IPS-NIHi11 (cell line): ENCODE measurements around the gene SELENOS.

Experiments used
- DNase-seq: peaks from one replicate; pipeline ENCODE4 v3.0.0; 2012; ENCODE audit warnings: mixed read lengths, low spot score

SELENOS gene

DNA sequence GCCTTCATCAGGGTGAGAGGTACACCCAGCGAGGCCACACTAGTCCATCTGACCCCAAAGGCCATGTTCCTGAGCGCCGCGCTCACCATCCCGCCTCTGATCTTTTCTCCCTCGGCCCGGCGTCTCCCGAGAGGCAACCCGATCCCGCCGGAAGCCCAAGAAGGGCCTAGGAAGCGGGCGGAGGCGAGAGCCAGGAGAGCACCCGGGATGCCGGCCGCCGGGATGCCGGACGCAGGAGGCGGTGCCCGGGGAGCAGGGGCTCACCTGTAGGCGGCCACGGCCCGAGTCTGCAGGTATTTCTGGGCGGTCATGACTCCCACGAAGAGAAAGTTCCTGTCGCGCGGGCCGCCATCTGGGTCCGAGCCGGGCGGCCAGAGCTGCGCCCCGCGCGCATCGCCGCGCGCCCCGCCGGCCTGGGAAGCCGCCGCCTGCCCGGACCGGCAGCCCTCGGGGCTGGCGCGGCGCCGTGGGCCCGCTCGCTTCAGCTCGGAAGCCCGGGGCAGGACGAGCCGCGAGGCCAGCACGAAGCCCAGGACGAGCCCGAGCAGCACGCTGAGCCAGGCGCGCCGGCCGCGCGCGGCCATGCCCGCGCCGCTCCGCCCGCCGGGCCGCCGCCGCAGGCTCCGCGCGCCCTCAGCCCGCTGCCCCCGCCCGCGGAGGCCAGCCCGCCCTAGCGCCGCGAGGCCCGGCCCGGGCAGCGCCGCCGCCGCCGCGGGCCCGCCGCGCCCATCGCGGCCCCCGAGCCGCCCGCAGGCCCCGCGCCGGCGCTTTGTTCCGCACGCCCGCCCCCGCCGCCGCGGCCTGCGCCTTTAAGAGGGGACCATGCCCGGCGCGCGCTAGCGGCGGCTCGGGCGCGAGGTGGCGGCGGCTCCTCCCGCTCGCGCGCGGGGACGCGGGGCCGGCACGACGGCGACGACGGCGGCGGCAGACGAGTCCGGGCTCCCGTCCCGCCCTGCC lies 26.1 kb downstream of the SELENOS start:
- peak; percentile 80 for DNase-seq

DNA sequence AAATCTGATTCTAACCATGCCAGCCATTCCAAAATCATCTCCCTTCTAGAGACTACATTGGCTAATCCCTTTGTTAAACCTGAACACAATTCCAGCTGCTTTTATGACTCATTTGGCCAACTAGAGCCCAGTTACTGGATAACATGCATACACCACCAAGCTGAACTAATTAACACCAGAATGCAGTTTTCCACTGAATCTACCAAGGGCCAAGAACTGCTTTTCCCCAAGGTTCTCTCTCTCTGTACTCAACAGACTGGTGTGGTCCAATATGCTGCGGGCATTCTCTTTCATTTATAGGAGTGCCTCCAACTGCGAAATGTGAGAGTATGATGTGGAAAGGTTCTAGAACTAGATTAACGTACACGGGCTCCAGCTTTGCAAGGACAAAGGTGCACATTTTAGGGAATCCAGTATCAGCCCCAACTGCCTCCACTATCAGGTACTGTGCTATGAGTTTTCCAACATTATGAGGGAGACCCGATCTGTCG lies 26.9 kb downstream of the SELENOS start:
- DNase-seq = no peak

DNA sequence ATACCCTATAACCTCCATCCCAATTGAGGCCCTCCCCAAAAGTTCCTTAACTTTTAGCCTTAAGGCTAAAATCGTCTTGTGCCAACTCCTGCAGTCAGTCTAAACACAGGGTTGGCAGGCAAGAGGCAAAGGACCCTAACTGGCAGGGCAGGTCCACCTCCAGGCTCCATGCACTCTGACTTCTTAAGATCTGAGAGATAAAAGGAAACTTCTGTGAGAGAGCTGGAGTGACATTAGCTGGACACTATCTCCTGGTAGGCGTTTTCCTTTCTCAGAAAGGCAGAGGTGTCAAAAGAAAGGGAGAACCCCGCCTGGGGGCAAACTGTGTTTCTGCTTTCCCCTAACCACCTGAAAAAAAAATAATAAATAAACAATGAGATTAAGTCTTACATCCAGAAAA lies 29.0 kb downstream of the SELENOS start:
- DNase-seq = no peak

DNA sequence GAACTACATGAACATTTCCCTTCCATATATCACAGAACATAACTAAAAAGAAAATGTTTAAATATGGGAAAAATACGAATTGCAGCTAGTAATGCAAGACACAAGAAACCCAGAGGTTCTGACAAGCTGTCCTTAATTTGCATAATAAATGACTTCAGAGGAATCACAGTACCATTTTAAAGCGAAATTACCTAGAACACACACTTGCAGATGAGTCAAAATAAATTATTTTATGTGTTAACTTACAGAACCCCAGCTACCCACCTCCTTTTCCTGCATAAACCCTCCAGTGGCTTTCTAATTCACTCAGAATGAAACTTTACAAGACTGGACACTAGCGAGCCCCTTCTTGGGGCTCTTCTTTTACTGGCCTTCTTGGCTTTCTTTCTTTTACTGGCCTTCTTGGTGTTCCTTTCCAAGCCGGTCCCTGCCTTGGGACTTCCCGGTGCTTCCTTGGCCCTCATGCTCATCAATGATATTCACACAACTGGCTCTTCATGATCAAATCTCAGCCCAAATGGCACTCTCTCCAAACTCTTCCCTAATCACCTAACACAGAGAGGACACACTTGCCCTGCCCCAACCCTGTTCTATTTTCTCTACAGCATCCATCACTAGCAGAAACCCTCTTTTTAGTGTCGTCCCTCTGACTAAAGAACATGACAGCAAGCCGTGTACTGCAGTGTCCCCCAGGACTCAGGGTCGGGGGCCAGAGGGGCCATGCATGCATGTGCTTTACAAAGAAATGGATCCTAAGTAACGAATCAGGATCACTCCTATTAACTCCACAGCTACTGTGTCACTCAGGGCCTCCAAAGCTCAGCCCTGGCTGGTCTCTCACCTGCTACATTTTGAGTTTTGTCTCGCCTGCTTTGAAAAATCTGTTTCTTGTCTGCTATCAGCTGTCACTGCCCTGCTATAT lies 30.2 kb downstream of the SELENOS start:
- no peak for DNase-seq

DNA sequence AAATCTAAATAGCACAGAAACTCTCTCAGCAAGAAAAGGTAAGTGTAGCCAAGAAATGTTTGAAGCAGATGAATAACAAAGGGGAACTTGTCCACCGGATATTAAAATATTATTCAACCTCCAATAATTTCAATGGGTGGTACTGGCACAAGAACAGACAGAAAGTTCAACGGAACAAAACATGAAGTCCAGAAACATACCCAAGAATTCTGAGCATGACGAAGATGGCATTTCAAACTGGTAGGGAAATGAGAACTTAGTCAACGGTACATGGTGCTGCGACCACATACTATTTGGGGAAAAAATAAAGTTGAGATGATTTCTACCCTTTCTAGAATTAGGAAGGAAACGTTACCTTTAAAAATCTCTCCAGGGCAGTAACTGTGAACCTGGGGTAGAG lies 30.9 kb downstream of the SELENOS start:
- DNase-seq = no peak

DNA sequence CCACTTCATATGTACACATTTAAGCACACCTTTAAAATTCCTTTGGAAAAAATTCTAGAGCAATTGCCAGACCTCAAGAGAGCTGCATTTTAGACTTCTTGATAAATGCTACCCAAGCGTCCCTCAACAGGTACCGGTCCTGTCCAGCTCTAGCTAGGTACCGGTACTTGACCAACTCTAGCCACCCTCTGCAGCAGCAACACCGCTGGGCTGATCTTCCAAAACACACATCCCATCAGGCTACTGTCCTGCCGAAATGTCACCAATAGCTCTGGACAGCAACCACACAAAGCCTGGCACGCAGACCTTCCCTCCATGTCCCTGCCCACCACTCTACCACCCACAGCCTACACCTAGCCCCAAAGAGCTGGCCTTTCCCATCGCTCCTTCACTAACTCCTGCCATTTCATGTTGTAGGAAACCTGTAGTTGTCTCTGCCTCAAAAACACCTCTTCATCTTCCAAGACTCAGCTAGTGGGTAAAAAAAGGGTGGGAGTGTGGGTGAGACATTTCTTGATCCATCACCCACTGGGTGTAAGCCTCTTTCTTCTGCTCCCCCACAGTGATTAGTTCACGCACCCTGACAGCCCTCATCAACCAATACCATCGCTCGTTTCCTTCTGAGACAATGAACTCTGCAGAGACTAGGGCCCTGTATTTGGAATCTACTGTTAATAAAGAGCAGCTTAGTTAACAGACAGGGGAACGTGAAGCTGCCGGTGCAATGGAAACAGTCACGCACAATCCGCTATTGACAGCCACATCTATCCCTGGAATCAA lies 32.2 kb downstream of the SELENOS start:
- DNase-seq = no peak

DNA sequence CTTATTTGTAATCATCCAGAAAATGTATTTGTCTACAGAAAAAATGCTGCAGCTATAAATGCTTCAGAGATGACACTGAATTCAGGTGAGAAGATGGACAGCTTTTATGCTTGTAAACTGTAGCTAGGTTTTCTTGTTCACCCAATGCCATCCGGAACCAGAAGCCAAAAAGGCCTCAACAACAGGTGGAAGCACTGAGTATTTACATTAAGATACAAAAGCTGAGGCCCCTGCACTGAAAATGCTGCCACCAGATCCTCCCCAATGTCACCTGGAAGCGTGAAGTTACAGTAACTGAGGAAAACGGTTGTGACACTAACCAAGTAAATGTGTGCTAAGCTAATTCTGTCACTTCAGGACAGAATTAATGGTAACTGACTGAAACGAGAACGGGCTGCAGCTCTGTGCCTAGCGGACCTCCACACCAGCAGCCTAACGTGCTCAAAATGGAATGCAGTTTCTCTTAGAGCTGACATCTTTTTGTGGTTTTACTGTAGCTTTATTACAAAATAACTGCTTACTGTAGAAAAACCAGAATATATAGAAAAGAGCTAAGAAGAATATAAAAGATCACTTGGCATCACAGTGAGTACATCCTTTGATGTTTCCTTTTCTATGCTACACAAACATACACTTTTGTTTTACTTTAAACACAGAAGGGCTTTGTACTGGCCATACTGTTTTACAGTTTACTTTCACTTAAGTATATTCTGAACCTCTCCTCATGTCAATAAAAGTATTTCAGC lies 33.1 kb downstream of the SELENOS start:
- DNase-seq = no peak

DNA sequence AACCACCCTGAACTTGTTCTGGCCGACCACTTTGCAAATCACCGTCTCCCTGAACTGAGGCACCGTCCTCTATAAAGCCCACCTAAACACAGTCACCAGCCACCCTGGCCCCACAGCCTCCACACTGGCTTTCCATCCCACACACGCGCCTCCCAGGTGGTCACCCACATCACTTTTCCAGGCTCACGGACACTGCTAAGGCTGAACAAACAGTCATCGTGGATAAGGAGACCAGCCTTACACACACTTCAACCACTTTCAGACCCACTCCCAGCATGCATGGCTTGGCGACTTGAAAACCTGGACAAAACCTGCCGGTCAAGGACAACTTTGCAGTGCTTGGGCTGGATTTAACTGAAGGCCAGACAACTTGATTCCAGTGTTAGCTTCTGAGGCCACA lies 33.9 kb downstream of the SELENOS start:
- DNase-seq = no peak

DNA sequence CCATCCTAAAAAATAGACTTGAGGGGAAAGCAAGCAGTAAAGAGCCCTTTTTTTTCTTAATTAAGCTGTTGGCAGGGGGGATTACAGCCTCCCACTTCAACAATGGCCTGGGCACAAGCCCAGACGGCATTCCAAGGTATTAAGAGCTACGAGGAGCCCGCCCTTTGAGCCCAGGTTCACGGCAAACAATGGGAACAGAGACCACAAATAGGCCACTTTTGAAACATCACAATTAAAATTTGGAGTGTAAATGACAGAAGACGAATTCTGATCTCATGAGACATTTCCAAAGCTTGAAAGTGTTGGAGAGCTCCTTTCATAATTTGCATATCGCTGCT lies 34.3 kb downstream of the SELENOS start:
- peak; percentile 32 for DNase-seq

DNA sequence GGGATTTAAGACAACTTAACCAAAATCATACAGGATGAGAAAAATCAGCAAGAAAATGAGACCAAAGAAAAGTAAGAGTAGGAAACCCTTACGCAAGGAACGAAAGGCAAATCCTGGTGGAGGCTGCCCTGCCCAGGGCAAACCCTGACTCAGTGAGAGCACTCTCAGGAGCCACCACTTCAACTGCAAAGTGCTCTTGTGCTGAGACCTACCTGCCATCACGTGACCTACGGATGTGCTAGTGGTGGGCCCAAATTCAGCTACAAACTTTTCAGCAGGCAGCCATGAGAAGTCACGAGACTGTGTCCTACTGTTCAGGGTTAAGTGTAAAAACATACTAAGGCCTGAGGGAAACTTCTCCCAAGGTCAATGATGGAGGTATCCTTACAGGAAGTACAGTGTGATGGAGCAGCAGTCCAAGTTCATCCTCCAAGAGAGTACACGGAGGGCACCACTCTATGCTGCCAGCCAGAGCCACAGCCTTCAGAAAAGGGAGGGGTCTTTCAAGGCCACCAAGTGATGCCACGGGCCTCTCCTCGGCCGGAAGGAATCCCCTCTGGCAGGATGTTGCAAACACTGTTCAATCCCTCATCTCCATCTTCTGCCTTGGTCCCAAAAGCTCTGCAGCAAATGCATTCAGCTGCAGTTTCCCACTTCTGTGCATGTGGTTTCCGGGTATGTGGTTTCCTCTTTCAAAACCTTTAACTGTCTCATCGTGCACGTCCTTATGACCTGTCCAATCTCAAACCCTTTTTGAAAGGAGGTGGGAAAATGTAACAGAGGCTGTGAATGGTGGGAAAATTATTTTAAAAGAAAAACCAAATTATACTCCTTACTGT lies 34.9 kb downstream of the SELENOS start:
- DNase-seq = no peak

DNA sequence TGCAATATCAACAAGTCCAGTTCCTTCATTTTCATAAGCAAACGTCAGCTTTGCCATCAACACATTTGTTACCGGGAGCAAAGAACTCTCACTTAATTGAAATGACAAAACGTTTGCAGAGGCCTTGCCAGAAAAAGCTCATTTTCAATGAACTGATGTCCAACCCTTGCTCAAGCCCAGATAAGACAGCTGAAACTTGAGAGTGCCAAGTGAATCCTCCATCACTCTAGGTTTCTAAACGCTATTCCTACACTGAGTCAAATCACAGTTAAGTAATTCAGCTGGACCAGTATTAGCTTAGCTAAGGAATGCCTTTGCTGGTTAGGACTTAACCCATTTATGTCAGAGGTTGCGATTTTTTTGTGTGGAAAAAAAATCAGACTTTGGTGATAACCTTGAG lies 36.9 kb downstream of the SELENOS start:
- no peak for DNase-seq

DNA sequence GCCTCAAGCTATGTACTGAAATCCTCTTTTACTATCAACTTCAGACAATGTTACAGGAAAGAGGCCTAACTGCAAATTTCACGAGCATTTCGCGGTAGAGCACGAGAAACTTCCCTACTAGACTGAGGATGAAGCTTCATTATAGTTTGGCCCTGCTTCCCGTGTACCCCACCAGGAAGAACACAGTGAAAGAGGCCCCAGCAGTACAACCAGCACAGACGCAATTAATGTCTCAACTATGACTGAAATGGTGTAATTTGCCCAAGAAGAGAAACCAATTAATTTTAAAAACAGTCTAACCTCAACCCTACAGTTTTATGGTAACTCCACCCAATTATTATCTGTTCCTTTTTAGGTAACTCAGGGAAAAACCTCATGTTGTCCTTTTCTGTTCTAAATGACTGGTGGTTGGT lies 37.6 kb downstream of the SELENOS start:
- no peak for DNase-seq

DNA sequence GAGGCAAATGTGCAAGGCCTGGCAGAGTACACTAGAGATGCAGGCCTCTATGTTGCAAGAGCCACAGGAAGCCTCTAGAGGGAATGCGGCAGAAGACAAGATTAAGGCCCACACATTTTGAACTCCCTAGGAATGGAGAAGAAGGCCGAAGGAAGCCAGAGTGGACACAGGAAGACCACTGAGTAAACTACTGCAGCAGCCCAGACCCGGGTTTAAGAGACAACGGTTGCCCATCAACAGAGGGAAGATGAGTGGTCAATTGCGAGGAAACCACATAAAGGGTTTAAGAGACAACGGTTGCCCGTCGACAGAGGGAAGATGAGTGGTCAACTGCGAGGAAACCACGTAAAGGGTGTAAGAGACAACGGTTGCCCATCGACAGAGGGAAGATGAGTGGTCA lies 40.0 kb downstream of the SELENOS start:
- DNase-seq = no peak

DNA sequence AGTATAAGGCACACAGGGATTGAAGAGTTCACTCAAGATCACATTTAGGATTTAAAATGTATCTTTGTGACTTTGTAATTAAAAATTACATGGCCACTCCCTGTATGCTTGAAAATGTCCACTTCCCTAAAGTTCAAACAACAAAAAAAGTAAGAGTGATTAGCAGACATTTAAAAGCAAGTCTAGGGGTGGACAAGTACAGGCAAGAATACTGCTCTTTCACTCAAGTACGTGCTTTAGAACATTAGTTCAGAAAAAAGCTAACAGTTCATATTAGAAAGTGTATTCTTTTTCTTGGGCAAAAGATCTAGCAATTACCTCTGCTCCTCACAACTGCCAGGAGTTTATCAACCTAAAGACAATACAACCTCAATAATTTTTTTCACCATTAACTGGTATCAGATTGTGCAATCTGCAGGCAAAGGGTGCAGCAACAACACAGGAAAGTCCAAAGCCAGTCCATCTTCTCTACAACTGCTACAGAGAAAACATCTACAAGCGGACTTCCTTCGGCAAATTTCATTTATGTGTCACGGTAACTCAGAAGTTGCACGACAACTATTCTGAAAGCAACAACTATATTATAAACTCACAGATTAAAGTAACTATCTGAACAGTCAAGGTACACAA lies 43.5 kb downstream of the SELENOS start:
- no peak for DNase-seq

DNA sequence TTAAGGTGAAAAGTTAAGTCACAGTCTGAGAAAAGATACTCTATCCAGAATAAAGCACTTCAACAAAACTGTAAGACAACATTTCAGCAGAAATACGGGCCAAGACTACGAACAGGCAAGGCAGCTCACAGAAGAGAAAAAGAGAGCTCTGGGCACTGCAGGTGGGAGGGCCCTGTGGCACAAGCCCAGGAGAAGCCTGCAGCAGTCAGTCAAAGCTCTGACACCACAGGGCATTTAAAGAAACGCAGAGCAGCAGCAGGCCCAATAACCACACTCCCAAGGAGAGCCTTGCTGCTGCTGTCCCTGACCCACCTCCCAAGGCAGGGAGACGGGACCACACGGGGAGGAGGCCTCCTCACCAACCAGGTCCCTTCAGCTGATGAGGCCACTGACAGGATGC lies 44.6 kb downstream of the SELENOS start:
- DNase-seq = no peak

DNA sequence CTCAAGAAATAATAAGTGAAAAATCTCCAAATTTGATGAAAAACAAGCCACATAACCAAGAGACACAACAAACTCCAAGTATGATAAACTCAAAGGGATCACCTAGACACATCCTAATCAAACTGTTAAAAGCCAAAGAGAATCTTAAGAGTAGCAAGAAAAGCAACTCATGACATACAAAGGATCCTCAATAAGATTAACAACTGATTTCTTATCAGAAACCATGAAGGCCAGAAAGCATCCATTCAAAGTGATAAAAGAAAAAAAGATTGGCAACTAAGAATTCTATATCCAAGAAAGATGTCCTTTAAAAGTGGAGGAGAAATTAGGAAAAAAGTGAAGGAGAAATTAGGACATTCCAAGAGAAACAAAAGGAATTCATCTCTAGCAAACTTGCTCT lies 49.0 kb downstream of the SELENOS start:
- no peak for DNase-seq

DNA sequence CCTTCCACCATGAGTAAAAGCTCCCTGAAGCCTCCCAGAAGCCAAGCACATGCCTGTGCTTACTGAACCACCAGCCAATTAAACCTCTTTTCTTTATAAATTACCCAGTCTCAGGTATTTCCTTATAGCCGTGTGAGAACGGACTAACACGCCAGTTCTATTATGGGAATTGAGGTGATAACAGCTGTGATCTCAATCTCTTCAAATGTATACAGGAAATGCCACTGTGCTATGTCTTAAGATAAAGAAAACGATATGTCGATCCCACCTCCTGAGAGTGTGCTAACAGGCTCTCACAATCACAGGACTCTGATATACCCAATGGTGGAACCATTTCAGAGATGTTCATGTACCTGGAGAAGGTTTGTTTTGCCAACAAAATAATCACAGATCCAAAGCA lies 51.6 kb downstream of the SELENOS start:
- no peak for DNase-seq
